HG02981 (cell line): ENCODE results near the gene HSBP1L1.

Source experiments
- ATAC-seq: cut with Tn5 transposase; IDR thresholded peaks from one replicate; pipeline ENCODE4 v1.9.1; 2021; ENCODE audit warnings: mild to moderate bottlenecking, moderate library complexity; ENCODE audit not compliant: unreplicated experiment

The HSBP1L1 gene

DNA sequence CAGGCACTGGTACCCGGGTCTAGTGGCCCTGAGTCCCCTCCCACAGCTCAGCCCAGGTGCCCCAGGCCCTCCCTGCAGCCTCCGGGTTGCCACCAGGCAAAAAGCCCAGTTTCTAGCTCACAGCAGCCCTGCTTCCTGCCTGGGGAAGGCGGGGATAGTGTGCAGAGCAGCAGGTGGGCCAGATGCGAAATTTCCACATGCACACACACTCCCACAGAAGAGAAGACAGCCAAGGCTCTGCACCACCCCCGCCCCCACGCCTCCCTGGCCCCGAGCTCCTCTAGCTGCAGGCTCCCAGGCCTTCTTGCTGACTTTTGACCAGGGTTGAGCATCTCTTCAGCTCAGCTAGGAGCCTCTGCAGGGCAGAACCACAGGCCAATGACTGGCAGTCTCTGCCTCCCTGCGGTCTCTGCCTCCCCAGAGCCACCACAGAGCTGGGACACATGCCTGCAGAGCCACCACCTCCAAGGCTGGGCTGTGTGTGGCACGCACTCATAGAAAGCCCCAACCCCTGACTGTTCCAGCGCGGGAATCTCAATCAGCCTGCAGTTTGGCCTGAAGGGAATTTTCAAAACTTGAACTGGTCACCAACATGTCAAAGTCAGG is 20.2 kb upstream of the HSBP1L1 start:
- ATAC-seq = no peak

- ATAC-seq = no peak
Measured at GRCh38 chr18:79944746-79945117, 19.7 kb upstream of the HSBP1L1 start.

DNA sequence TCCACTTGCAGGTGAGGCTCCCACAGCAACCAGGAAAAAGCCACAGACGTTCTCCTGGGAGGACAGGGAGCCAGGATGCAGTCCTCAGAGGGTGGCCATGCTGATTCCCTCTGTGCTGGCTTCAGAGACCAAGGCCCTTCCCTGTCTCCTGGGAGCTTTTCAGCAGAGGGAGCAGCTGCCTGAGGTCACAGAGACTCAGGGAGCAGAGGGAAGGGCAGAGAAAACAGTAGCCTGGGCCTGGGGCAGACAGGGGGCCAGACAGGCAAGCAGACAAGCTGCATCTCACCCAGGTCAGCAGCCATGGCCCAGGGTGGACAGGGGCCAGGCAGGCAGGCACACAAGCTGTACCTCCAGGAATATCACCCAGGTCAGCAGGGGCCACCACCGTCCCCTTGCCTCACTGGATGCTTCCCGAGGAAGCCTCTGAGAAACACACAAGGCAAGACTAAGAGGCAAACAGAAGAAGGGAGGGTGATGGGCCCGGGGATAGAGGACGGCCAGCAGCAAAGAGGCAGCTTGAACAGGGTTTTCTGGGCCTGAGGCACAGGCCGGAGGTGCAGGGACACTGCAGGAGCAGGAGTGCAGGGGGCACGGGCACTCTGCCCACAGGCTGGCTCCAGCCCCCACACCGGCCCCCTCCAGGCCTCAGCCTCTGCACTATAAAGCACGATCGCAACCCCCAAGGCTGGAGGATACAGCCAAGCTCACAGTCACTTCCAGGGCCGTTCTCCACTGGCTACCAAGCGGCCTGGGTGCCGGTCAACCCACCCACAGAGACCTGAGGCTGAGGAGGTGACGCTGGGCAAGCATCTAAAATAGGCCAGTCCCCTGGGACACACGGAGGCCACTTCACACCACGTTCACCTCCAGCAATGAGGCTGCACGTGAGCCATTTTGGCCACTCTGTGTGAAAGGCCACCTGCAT is 19.1 kb upstream of the HSBP1L1 start:
- no peak for ATAC-seq

GRCh38 chr18:79947054-79947755 is 17.2 kb upstream of the HSBP1L1 start:
- no peak for ATAC-seq

GRCh38 chr18:79947881-79948610 is 16.4 kb upstream of the HSBP1L1 start:
- ATAC-seq = no peak

GRCh38 chr18:79948719-79949411 is 15.6 kb upstream of the HSBP1L1 start:
- ATAC-seq = no peak

DNA sequence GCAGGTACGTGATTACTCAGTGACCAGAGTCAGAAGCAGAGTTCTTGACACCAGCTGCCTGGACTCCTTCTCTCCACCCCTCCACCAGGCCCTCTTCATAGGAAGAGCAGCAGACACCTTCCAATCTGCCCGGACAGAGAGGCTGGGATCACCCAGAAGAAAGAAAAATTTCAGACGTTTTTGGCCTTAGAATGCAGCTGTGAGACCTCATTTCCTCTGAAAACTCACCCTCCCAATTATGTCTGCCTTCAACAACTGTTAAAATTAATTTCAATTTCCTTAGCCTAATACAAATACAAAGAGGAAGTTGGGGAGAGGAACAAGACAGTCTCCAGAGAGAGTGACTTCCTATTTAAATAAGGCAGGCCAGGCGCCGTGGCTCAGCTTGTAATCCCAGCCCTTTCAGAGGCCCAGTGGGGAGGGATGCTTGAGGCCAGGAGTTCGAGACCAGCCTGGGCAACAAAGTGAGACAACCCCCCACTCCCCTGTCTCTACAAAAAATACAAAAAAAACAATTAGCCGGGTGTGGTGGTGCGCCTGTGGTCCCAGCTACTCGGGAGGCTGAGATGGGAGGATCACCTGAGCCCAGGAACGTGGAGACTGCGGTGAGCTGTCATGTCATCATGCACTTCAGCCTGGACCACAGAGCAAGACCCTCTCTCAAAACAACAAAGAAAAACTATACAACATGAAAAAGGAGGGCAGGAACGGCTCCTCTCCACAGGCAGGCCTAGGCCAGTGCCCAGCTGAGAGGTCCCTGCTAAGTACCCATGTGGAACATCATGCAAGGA is 14.6 kb upstream of the HSBP1L1 start:
- ATAC-seq = no peak

DNA sequence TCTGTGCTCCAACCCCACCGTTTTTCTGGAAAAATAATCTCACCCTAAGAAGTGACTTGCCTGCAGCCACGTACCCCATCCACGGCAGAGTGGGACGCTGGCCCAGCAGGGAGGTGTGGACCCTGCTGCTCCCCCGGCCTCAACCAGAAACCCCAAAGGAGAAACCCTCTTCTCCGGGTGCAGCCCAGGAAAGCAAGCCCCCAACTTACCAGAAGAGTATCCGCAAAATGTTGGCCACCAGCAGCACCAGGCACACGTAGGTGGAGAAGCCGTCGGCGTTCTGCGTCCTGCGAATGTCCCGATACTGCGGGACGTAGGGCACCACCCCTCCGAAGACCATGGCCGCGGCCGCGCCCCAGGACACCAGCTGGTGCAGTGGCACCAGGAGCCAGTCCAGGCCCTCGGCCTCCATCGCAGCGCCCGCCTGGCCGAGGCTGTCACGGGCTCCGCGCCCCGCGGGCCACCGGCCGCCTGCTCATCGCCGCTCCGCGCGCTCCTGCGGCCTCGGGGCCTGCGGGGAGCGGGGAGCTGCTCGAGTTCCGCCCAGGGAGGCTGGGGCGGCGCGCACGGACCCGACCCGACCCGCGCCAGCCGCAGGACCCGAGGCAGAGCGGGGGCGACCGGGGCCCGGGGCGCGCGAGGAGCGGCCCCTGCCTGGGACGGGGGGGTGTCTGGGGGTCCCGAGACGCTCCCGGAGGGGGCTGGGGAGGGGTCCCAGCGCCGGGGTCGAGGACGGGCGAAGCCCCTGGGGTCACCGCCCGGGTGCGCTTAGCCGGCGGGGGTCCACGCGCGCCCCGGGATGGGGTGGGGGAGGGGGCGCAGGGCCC is 13.7 kb upstream of the HSBP1L1 start:
- no peak for ATAC-seq

- ATAC-seq = peak; percentile 82
Measured at GRCh38 chr18:79951545-79952455, 12.6 kb upstream of the HSBP1L1 start, which contains the start of gene SLC66A2. Gene SLC66A2, minus strand, starts transcription at chr18:79951653. Its CDS starts 727 bp downstream, at chr18:79950926.

DNA sequence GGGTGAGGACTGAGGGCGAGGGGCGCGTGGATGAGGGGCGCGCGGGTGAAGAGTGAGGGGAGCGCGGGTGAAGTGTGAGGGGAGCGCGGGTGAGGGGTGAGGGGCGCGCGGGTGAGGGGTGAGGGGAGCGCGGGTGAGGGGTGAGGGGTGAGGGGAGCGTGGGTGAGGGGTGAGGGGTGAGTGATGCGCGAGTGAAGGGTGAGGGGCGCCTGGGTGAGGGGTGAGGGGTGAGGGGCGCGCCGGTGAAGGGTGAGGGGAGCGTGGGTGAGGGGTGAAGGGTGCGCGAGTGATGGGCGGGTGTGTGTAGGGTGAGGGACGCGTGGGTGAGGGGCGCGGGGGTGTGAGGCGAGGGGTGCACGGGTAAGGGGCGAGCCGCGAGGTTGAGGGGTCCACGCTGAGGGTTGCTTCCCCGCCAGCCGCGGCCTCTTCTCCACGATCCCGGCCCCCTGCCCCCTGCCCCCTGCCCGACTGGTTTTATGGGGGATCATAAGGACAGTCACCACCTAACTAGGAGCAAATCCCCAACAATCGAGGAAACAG is 11.9 kb upstream of the HSBP1L1 start:
- ATAC-seq = no peak

DNA sequence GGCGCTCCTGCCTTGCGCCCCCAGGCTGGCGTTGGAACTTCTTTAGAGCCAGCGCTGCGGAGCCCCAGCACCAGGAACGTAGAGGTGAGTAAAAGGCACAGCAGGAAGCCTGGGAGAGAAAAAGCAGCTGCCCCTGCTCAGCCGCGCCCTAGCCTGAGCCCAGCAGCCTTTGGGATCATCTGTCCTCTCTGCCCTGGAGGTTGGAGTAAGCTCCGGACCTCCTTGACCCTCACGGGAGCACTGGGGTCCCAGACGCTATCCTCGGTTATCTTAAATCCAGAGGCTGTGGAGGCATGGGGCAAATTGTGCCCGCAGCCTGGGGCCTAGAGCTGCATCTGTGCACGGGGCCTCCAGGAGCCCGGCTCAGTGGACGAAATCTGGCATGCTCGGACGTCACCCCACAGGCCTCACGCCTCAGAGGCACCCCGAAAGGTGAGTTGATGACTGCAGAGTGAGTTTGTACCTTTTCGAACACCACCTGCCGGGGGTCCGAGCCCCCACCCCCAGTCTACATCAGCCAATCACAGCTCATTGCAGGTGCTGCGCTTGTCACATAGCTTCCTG is 11.4 kb upstream of the HSBP1L1 start:
- no peak for ATAC-seq

DNA sequence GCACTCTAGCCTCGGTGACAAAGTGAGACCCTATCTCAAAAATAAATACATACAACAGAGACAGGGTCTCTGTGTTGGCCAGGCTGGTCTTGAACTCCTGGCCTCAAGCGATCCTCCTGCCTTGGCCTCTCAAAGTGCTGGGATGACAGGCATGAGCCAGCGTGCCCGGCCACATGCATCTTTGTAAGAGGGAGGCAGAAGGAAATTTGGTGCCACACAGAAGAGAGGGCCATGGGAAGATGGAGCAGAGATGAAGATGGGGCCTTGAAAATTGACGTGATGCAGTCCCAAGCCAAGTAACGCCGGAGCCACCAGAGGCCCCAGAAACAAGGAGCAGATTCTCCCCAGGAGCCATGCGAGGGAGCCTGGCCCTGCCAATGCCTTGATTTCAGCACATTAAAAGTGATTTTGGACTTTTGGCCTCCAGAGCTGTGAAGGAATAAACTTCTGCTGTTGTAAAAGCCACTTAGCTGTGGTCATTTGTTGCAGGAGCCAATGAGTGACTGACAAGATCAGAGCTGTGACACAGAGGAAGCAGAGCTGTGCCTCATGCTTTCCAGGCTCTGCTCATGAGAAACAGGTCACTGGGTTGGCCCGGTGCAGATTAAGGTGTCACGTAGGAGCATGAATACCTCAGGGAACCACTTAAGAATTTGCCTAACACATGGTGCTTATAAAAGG is 10.3 kb upstream of the HSBP1L1 start:
- no peak for ATAC-seq

DNA sequence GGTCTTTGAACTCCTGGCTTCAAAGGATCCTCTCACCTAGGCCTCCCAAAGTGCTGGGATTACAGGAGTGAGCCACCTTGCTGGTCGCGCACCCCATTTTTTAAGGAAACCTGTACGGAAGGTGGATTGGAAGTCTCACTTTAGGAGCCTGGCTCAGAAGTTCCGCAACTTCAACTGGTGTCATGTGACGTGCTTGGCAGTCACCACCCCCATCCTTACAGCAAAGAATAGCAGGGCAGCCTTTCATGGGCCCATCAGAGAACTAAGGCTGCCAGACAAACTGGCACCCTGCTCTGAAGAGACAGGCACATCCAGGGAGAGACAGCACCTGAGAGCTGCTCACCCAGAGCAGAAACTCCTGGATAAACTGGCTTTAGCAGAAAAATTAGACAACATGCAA is 9.7 kb upstream of the HSBP1L1 start:
- no peak for ATAC-seq

GRCh38 chr18:79955302-79956075 is 9.0 kb upstream of the HSBP1L1 start:
- ATAC-seq = no peak

DNA sequence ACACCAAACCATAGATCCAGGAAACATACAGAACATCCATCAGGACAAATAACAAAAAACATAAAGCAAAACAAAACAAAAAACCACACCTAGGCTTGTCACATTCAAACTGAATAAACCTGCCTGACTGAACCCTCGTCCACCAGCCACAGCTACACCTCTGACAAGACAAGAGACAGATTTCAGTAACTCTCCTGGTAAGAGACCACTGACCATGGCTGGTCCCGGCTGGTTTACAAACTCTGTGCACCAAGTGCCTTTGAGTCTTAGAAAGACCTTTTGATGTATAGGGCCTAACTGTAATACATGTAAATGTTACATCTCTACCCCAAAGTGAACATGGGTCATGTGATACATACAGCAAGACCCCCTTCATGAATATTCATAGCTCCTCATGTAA is 8.2 kb upstream of the HSBP1L1 start:
- no peak for ATAC-seq

- no peak for ATAC-seq
Measured at GRCh38 chr18:79958981-79959380, 5.5 kb upstream of the HSBP1L1 start.
